MCF 10A (cell line): Measurements from ENCODE around the gene CCDC27. TPM values are rescaled to one million over a fixed set of nuclear protein-coding genes. Genes with fewer than 3 reads are reported as not detected.

Experiments used
- BruUV-seq: library from RNA; stranded (reverse); fragments of 400-500 nt; replicated peaks from 2 replicates; lab custom pipeline; 2021; lab: Mats Ljungman, UMichigan
- CTCF ChIA-PET: fragments of 300-600 bp; sonication (Branson Sonifier 250); formaldehyde crosslinking; extraction: SDS; loops from one replicate; lab custom pipeline; 2021; ENCODE audit warnings: antibody characterized with exemption, inconsistent platforms; lab: Yijun Ruan, JAX
- POLR2A ChIA-PET: fragments of 300-600, 350-650 bp; sonication (Branson Sonifier 250); formaldehyde crosslinking; extraction: SDS; loops from one replicate; lab custom pipeline; 2020; ENCODE audit warnings: antibody characterized with exemption, inconsistent platforms; lab: Yijun Ruan, JAX
- DNase-seq: peaks from one replicate; pipeline ENCODE4 v3.0.0-alpha.2; 2018; ENCODE audit not compliant: unreplicated experiment
- H3K27ac Mint-ChIP-seq: one replicate; pipeline ENCODE4 v1.8.0; 2022; ENCODE audit warnings: mild to moderate bottlenecking, low read depth, mixed read lengths; ENCODE audit not compliant: unreplicated experiment
- H3K27me3 Mint-ChIP-seq: one replicate; pipeline ENCODE4 v1.8.0; 2022; ENCODE audit warnings: mixed read lengths; ENCODE audit not compliant: insufficient read depth, unreplicated experiment
- H3K36me3 Mint-ChIP-seq: one replicate; pipeline ENCODE4 v1.8.0; 2022; ENCODE audit warnings: mild to moderate bottlenecking, moderate library complexity, mixed read lengths; ENCODE audit not compliant: insufficient read depth, unreplicated experiment
- H3K4me1 Mint-ChIP-seq: one replicate; pipeline ENCODE4 v1.8.0; 2022; ENCODE audit warnings: mixed read lengths; ENCODE audit not compliant: insufficient read depth, unreplicated experiment
- H3K4me3 Mint-ChIP-seq: one replicate; pipeline ENCODE4 v1.8.0; 2022; ENCODE audit warnings: mild to moderate bottlenecking, moderate library complexity, mixed read lengths; ENCODE audit not compliant: unreplicated experiment
- H3K9me3 Mint-ChIP-seq: one replicate; pipeline ENCODE4 v1.8.0; 2022; ENCODE audit warnings: mixed read lengths; ENCODE audit not compliant: unreplicated experiment
- CTCF ChIP-seq: fragments of 200-600 bp; IDR thresholded peaks from one replicate; pipeline ENCODE4 v1.8.0; 2022; ENCODE audit warnings: antibody characterized with exemption, mild to moderate bottlenecking; ENCODE audit not compliant: unreplicated experiment
- intact Hi-C: fragments of 100-400 bp; cut with micrococcal nuclease; formaldehyde crosslinking; loops from 2 replicates; pipeline ENCODE4 v1.14.1; 2022
- total RNA-seq: library from RNA; stranded (reverse); gene quantifications from 2 replicates; pipeline ENCODE4 v1.2.3, GENCODE V29; 2022

Gene CCDC27
- total RNA-seq, 1 experiment from 2014 or later = not detected

GRCh38 chr1:3779265-3779911 is 27.1 kb downstream of the CCDC27 start:
- Mint-ChIP-seq H3K27ac (no peak overlapping the region), H3K36me3 (peaks cover 54% of the 10 kb centered on the region), H3K27me3 (no peaks in the 10 kb centered on the region), H3K4me3 (no peak overlapping the region), H3K9me3 (no peaks in the 10 kb centered on the region), H3K4me1 (no peaks in the 10 kb centered on the region)
- ChIA-PET CTCF (no interaction called here), POLR2A (interaction anchor here (0.8 kb wide), 1 partner anchor 17 kb away, joined by 4 read pairs; the partner anchor contains the start of gene LRRC47)
- no TSS peak for BruUV-seq
- intact Hi-C loops = no loop called here
- no peak for TF ChIP-seq CTCF
- DNase-seq = no peak

DNA sequence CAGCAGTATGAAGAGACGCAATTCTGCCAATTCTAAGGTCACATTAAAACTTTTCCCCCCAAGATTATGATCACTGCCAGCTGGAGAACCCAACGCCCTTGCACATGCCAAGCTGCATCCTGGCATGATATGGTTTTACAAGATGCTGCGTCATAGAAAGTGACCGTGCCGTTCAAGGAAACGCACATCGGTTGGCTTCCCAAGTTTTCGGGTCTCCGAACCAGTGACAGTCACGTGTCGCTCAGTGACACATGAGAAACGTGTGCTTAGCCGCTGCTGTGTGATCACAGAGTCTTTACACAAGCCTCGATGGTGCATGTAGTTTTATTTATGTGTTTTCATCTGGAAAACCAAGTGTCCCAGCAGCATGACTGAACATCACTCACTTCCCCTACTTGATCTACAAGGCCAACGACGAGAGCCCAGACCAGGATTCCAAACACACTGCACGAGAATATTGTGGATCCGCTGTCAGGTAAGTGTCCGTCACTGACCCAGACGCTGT is 27.7 kb downstream of the CCDC27 start:
- POLR2A ChIA-PET = no interaction called here
- no peaks in the 10 kb centered on the region for H3K4me1 Mint-ChIP-seq
- intact Hi-C loops = no loop called here
- no peaks in the 10 kb centered on the region for H3K27me3 Mint-ChIP-seq
- no peak overlapping the region for H3K4me3 Mint-ChIP-seq
- no peak overlapping the region for H3K27ac Mint-ChIP-seq
- no peaks in the 10 kb centered on the region for H3K9me3 Mint-ChIP-seq
- BruUV-seq = no TSS peak
- TF ChIP-seq CTCF = no peak
- peaks cover 59% of the 10 kb centered on the region for H3K36me3 Mint-ChIP-seq
- CTCF ChIA-PET = no interaction called here
- DNase-seq = no peak

DNA sequence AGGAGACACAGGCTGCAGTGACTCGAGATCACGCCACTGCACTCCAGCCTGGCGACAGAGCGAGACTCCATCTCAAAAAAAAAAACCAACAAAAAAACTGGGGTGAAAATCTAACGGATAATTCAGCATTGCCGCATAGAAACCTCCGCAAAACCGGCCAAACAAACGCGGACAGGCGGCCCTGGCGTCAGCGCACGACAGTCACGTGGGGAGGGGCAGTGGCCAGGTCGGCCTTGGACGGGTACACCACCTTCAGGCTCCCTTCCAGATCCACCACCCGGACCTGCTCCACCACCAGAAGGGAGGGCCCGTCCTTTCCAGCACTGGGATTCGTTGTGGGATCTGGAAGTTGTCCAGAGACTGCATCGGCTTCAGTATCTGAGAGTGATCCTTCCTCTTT is 28.7 kb downstream of the CCDC27 start:
- Mint-ChIP-seq H3K27me3 (no peaks in the 10 kb centered on the region), H3K36me3 (peaks cover 69% of the 10 kb centered on the region), H3K27ac (no peak overlapping the region), H3K4me3 (no peak overlapping the region), H3K4me1 (no peaks in the 10 kb centered on the region), H3K9me3 (no peaks in the 10 kb centered on the region)
- TF ChIP-seq CTCF = no peak
- ChIA-PET CTCF (interaction anchor here (0.7 kb wide), 1 partner anchor 15 kb away, joined by 3 read pairs; no protein-coding TSS in a partner anchor), POLR2A (no interaction called here)
- DNase-seq = no peak
- intact Hi-C loops = no loop called here
- BruUV-seq = no TSS peak

GRCh38 chr1:3783651-3784474 is 31.6 kb downstream of the CCDC27 start:
- Mint-ChIP-seq H3K9me3 (no peaks in the 10 kb centered on the region), H3K36me3 (peaks cover 89% of the 10 kb centered on the region), H3K4me1 (peaks cover 4% of the 10 kb centered on the region), H3K27ac (no peak overlapping the region), H3K4me3 (no peak overlapping the region), H3K27me3 (no peaks in the 10 kb centered on the region)
- ChIA-PET CTCF (interaction anchor here (0.9 kb wide), 1 partner anchor 16 kb away, joined by 3 read pairs; no protein-coding TSS in a partner anchor), POLR2A (interaction anchor here (0.6 to 3.7 kb wide), 2 partner anchors 11 to 1198 kb away, joined by 3 to 20 read pairs; partner anchors contain the start of gene LRRC47)
- no peak for TF ChIP-seq CTCF
- BruUV-seq = no TSS peak
- DNase-seq = no peak
- intact Hi-C loops = no loop called here
